ENCODE measurements around the gene PDCD4. TPM values are rescaled to one million over a fixed set of nuclear protein-coding genes. Genes with fewer than 3 reads are reported as not detected.

Gene PDCD4
- total RNA-seq, 1 donor from 2014 or later: 74.2 TPM

GRCh38 chr10:110883924-110884323, 12.2 kb downstream of the PDCD4 start:
- Histone ChIP-seq H3K9me3 (no peaks in the 10 kb centered on the region), H3K4me3 (no peak overlapping the region), H3K4me1 (peaks cover 8% of the 10 kb centered on the region), H3K27me3 (ENCODE audit: low read depth) (no peaks in the 10 kb centered on the region), H3K27ac (no peak overlapping the region), H3K36me3 (peaks cover 81% of the 10 kb centered on the region)
- ATAC-seq (no peak), DNase-seq (no peak)
- no peak for TF ChIP-seq CTCF (IDR thresholded peaks at IDR 0.05)
- intact Hi-C loops (cut with DNase I): no loop called here

- no peaks in the 10 kb centered on the region for H3K9me3 ChIP-seq
- H3K4me3 ChIP-seq: no peak overlapping the region
- H3K36me3 ChIP-seq: peaks cover 94% of the 10 kb centered on the region
- no peaks in the 10 kb centered on the region for H3K27me3 ChIP-seq (ENCODE audit: low read depth)
- DNase-seq (no peak), ATAC-seq (no peak)
- TF ChIP-seq CTCF (IDR thresholded peaks at IDR 0.05): no peak
- peaks cover 2% of the 10 kb centered on the region for H3K4me1 ChIP-seq
- intact Hi-C loops (cut with DNase I): no loop called here
- H3K27ac ChIP-seq: no peak overlapping the region
Observed at GRCh38 chr10:110885932-110886674, 14.4 kb downstream of the PDCD4 start.

- no peak for ATAC-seq
- no peaks in the 10 kb centered on the region for H3K9me3 ChIP-seq
- no peak overlapping the region for H3K4me3 ChIP-seq
- no peaks in the 10 kb centered on the region for H3K4me1 ChIP-seq
- DNase-seq: no peak
- no peaks in the 10 kb centered on the region for H3K27me3 ChIP-seq (ENCODE audit: low read depth)
- peaks cover 87% of the 10 kb centered on the region for H3K36me3 ChIP-seq
- no peak for TF ChIP-seq CTCF (IDR thresholded peaks at IDR 0.05)
- intact Hi-C loops (cut with DNase I): no loop called here
- H3K27ac ChIP-seq: no peak overlapping the region
Observed at GRCh38 chr10:110887560-110887959, 15.8 kb downstream of the PDCD4 start.

- ATAC-seq (no peak), DNase-seq (no peak)
- TF ChIP-seq CTCF (IDR thresholded peaks at IDR 0.05): no peak
- no peaks in the 10 kb centered on the region for H3K27me3 ChIP-seq (ENCODE audit: low read depth)
- no peaks in the 10 kb centered on the region for H3K9me3 ChIP-seq
- H3K27ac ChIP-seq: no peak overlapping the region
- peaks cover 76% of the 10 kb centered on the region for H3K36me3 ChIP-seq
- H3K4me3 ChIP-seq: no peak overlapping the region
- no peaks in the 10 kb centered on the region for H3K4me1 ChIP-seq
- intact Hi-C loops (cut with DNase I): loop anchor here (5.0 to 10.0 kb wide), 2 partner anchors 88 to 145 kb away; no protein-coding TSS in a partner anchor
Observed at GRCh38 chr10:110892602-110893288, 21.0 kb downstream of the PDCD4 start.

GRCh38 chr10:110893559-110894179, 21.9 kb downstream of the PDCD4 start:
- H3K4me1 ChIP-seq: no peaks in the 10 kb centered on the region
- intact Hi-C loops (cut with DNase I): loop anchor here (5.0 to 10.0 kb wide), 2 partner anchors 89 to 146 kb away; no protein-coding TSS in a partner anchor
- peak; percentile 67 for TF ChIP-seq CTCF (IDR thresholded peaks at IDR 0.05)
- H3K27me3 ChIP-seq (ENCODE audit: low read depth): no peaks in the 10 kb centered on the region
- no peak overlapping the region for H3K4me3 ChIP-seq
- H3K36me3 ChIP-seq: peaks cover 76% of the 10 kb centered on the region
- no peak for DNase-seq
- no peaks in the 10 kb centered on the region for H3K9me3 ChIP-seq
- H3K27ac ChIP-seq: no peak overlapping the region
- peak; percentile 78 for ATAC-seq

Measured in lower lobe of right lung (tissue), 2 donors.